Fibroblast of lung (primary cell): ENCODE results near the gene NFATC2IP.

Experiments used
- CTCF ChIP-seq, 2 donors: IDR thresholded peaks in 1 of 2; conservative IDR thresholded peaks in 1 of 2; 1 replicate in 1 of 2; 2 replicates in 1 of 2; pipeline ENCODE4 v1.5.1; 2011 to 2012; ENCODE audit warnings: low read length in 2 of 2, control low read depth in 1 of 2, inconsistent platforms in 1 of 2, low read depth in 1 of 2, mild to moderate bottlenecking in 1 of 2
- EZH2 ChIP-seq: IDR thresholded peaks from 2 replicates; pipeline ENCODE4 v1.5.1; 2012; ENCODE audit warnings: low read length, control low read depth, mild to moderate bottlenecking; ENCODE audit errors: missing control alignments

GRCh38 chr16:28923231-28923587 is 27.5 kb upstream of the NFATC2IP start:
- TF ChIP-seq CTCF (conservative IDR thresholded peaks at IDR 0.05 in 1 of 2, IDR thresholded peaks at IDR 0.05 in 1 of 2; ENCODE audit: low read depth in 1 of 2, low read length in 2 of 2) (no peak), EZH2 (no peak)
